PC-3 (cell line): ENCODE measurements around the gene IRGC. TPM values are rescaled to one million over a fixed set of nuclear protein-coding genes. Genes with fewer than 3 reads are reported as not detected.
"Not testable (repeated sequence)": the region's sequence is repeated elsewhere in the genome, so short reads cannot be mapped to it uniquely, and the experiment has no call there.

Source experiments
- ATAC-seq: fragments of 200-7000 bp; cut with Tn5 transposase; 2 replicates; pipeline ENCODE4 v1.9.1; 2020; ENCODE audit warnings: mild to moderate bottlenecking, moderate library complexity
- BruUV-seq: library from RNA; stranded (reverse); fragments of 400-500 nt; replicated peaks from 2 replicates; lab custom pipeline; 2021; lab: Mats Ljungman, UMichigan
- CTCF ChIA-PET: fragments of 300-600 bp; sonication (Branson Sonifier 250); formaldehyde crosslinking; loops from one replicate; lab custom pipeline; 2022; ENCODE audit warnings: antibody characterized with exemption; lab: Charles Lee
- POLR2A ChIA-PET: fragments of 300-600 bp; sonication (Branson Sonifier 250); formaldehyde crosslinking; loops from one replicate; lab custom pipeline; 2022; ENCODE audit warnings: antibody characterized with exemption; ENCODE audit not compliant: unreplicated experiment; lab: Charles Lee
- DNase-seq: peaks from one replicate; pipeline ENCODE4 v3.0.0-alpha.2; 2015
- H2AFZ ChIP-seq: fragments of 300-600 bp; sonication (generic); 2 replicates; pipeline ENCODE4 v1.6.0; 2016; ENCODE audit warnings: antibody characterized with exemption, low read length
- H3F3A ChIP-seq: fragments of 300-600 bp; sonication (generic); one replicate; pipeline ENCODE4 v1.6.0; 2017; ENCODE audit warnings: antibody characterized with exemption, low read length, control low read depth, mild to moderate bottlenecking; ENCODE audit not compliant: unreplicated experiment
- H3K27ac ChIP-seq: fragments of 300-600 bp; sonication (generic); 2 replicates; pipeline ENCODE4 v1.5.1; 2016; ENCODE audit warnings: mild to moderate bottlenecking, low read length
- H3K27me3 ChIP-seq: fragments of 300-600 bp; sonication (generic); 2 replicates; pipeline ENCODE4 v1.6.1; 2016; ENCODE audit warnings: low read length, mixed read lengths
- H3K36me3 ChIP-seq: fragments of 300-600 bp; sonication (generic); 2 replicates; pipeline ENCODE4 v1.6.1; 2016; ENCODE audit warnings: low read depth, mixed run types, low read length, mixed read lengths
- H3K4me1 ChIP-seq: fragments of 300-600 bp; sonication (generic); 2 replicates; pipeline ENCODE4 v1.5.1; 2016; ENCODE audit warnings: low read length; ENCODE audit not compliant: insufficient read depth
- H3K4me2 ChIP-seq: fragments of 300-600 bp; sonication (generic); 2 replicates; pipeline ENCODE4 v1.6.0; 2016; ENCODE audit warnings: low read length
- H3K4me3 ChIP-seq: fragments of 300-600 bp; sonication (generic); 2 replicates; pipeline ENCODE4 v1.5.1; 2016; ENCODE audit warnings: mild to moderate bottlenecking, low read length, mixed read lengths
- H3K79me2 ChIP-seq: fragments of 300-600 bp; sonication (generic); 2 replicates; pipeline ENCODE4 v1.6.1; 2017; ENCODE audit warnings: low read length, mixed read lengths
- H3K9ac ChIP-seq: fragments of 300-600 bp; sonication (generic); 2 replicates; pipeline ENCODE4 v1.6.0; 2016; ENCODE audit warnings: mild to moderate bottlenecking, low read length
- H3K9me2 ChIP-seq: fragments of 300-600 bp; sonication (generic); replicated peaks from 2 replicates; pipeline ENCODE4 v1.6.1; 2016; ENCODE audit warnings: mixed run types, low read length, mixed read lengths
- H3K9me3 ChIP-seq: fragments of 300-600 bp; sonication (generic); 2 replicates; pipeline ENCODE4 v1.6.1; 2016; ENCODE audit warnings: low read length, mixed read lengths
- H4K20me1 ChIP-seq: fragments of 300-600 bp; sonication (generic); 2 replicates; pipeline ENCODE4 v1.6.1; 2016; ENCODE audit warnings: low read length, mixed read lengths
- CTCF ChIP-seq: fragments of 300-600 bp; sonication (generic); conservative IDR thresholded peaks from 2 replicates; pipeline ENCODE4 v1.5.1; 2017; ENCODE audit warnings: antibody characterized with exemption, low read depth, mild to moderate bottlenecking, low read length
- EZH2 ChIP-seq: fragments of 300-600 bp; sonication (generic); IDR thresholded peaks from one replicate; pipeline ENCODE4 v1.6.1; 2017; ENCODE audit warnings: antibody characterized with exemption, mild to moderate bottlenecking, low read length; ENCODE audit not compliant: unreplicated experiment
- EZH2phosphoT487 ChIP-seq: fragments of 300-600 bp; sonication (generic); IDR thresholded peaks from 2 replicates; pipeline ENCODE4 v1.6.1; 2018; ENCODE audit warnings: mild to moderate bottlenecking, antibody characterized with exemption, low read length, borderline replicate concordance
- intact Hi-C: fragments of 100-400 bp; cut with micrococcal nuclease; formaldehyde crosslinking; loops from 2 replicates; pipeline ENCODE4 v1.9.0; 2023
- total RNA-seq: library from RNA; depleted of rRNA; stranded (reverse); fragments of >200 nt; gene quantifications from 2 replicates; pipeline ENCODE4 v1.2.3, GENCODE V29; 2014

Gene IRGC
- total RNA-seq, 1 experiment from 2014 or later: not detected

GRCh38 chr19:43678512-43679261 is 37.2 kb upstream of the IRGC start:
- no TSS peak for BruUV-seq
- Histone ChIP-seq H3K36me3 (no peaks in the 10 kb centered on the region), H3F3A (no peaks in the 10 kb centered on the region), H3K4me3 (no peak overlapping the region), H3K27me3 (no peaks in the 10 kb centered on the region), H3K4me2 (no peak overlapping the region), H3K9me3 (no peaks in the 10 kb centered on the region), H4K20me1 (no peaks in the 10 kb centered on the region), H3K9ac (no peak overlapping the region), H3K9me2 (no peaks in the 10 kb centered on the region), H3K4me1 (peaks cover 21% of the 10 kb centered on the region), H3K27ac (no peak overlapping the region), H2AFZ (no peak overlapping the region), H3K79me2 (no peaks in the 10 kb centered on the region)
- ATAC-seq (no peak), DNase-seq (no peak)
- ChIA-PET POLR2A (interaction anchor here (0.6 kb wide), 1 partner anchor 28 kb away, joined by 6 read pairs; no protein-coding TSS in a partner anchor), CTCF (no interaction called here)
- intact Hi-C loops: no loop called here
- TF ChIP-seq CTCF: no peak
- no peak for TF ChIP-seq EZH2phosphoT487
- TF ChIP-seq EZH2: no peak

GRCh38 chr19:43681821-43682220 is 34.1 kb upstream of the IRGC start:
- CTCF ChIA-PET: no interaction called here
- H3K4me1 ChIP-seq: no peaks in the 10 kb centered on the region; the same call in 1 of the 2 replicates
- no peaks in the 10 kb centered on the region for H4K20me1 ChIP-seq
- no peak overlapping the region for H2AFZ ChIP-seq
- BruUV-seq: no TSS peak
- no peak overlapping the region for H3K4me3 ChIP-seq
- H3F3A ChIP-seq: no peaks in the 10 kb centered on the region
- H3K27ac ChIP-seq: no peak overlapping the region
- H3K9ac ChIP-seq: no peak overlapping the region
- H3K4me2 ChIP-seq: no peak overlapping the region
- DNase-seq: no peak
- no peak for TF ChIP-seq EZH2
- no peak for TF ChIP-seq EZH2phosphoT487
- TF ChIP-seq CTCF: no peak
- intact Hi-C loops: no loop called here
- H3K9me3 ChIP-seq: no peaks in the 10 kb centered on the region
- POLR2A ChIA-PET: no interaction called here
- no peaks in the 10 kb centered on the region for H3K27me3 ChIP-seq
- no peak for ATAC-seq
- no peaks in the 10 kb centered on the region for H3K36me3 ChIP-seq
- no peaks in the 10 kb centered on the region for H3K79me2 ChIP-seq
- no peaks in the 10 kb centered on the region for H3K9me2 ChIP-seq

GRCh38 chr19:43682269-43682668 is 33.6 kb upstream of the IRGC start:
- H3K9me2 ChIP-seq, H3K9me3 ChIP-seq, H3K27me3 ChIP-seq, H4K20me1 ChIP-seq, H3K4me2 ChIP-seq, H3K36me3 ChIP-seq, H3K4me3 ChIP-seq, H3F3A ChIP-seq, H3K9ac ChIP-seq, intact Hi-C loops, H3K79me2 ChIP-seq, H2AFZ ChIP-seq, H3K27ac ChIP-seq, DNase-seq, ATAC-seq, H3K4me1 ChIP-seq, POLR2A ChIA-PET, BruUV-seq: not testable (repeated sequence)
- CTCF ChIA-PET: interaction anchor here (0.9 kb wide), 1 partner anchor 98 kb away, joined by 5 read pairs; the partner anchor contains the start of gene KCNN4
